NB4 (cell line): ENCODE data around the gene DMBX1.

ENCODE experiments used
- DNase-seq: peaks from one replicate; pipeline ENCODE4 v3.0.0; 2010; ENCODE audit warnings: low read depth
- H3K4me3 ChIP-seq: one replicate; pipeline ENCODE4 v1.5.1; 2011; ENCODE audit warnings: mild to moderate bottlenecking, low read depth, low read length, moderate library complexity
- MYC ChIP-seq: IDR thresholded peaks from 2 replicates; pipeline ENCODE4 v1.6.1; 2011; ENCODE audit warnings: low read depth, low read length
- POLR2A ChIP-seq: IDR thresholded peaks from 2 replicates; pipeline ENCODE4 v1.6.1; 2011; ENCODE audit warnings: mild to moderate bottlenecking; ENCODE audit not compliant: insufficient read length; ENCODE audit errors: extremely low read depth
- TF ChIP-seq, protein P1 (sequence below): IDR thresholded peaks from 2 replicates; pipeline ENCODE4 v1.6.1; 2011; ENCODE audit warnings: low read depth, low read length
- TF ChIP-seq, protein P2 (sequence below): IDR thresholded peaks from one replicate; pipeline ENCODE4 v1.5.1; 2012; ENCODE audit warnings: low read depth, low read length

DMBX1 gene

DNA sequence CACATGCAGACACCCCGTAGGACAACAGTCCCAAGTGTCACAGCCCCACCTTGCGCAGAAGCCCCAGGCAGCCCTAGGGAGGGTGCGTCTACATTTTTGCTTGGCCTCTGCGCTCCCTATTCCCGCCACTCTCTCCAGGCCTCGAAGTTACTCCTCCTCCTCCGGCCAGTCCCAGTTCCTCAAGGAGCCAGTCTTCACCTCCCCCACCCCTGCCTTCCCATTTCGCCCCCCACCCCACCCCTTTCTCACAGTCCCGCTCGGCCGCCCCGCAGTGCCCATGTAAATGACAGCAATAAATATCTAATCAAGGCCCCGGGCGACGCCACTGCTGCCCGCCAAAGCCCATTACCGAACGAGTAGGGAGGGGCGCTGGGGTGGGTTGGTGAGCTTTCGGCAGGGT, 3.2 kb downstream of the DMBX1 start:
- H3K4me3 ChIP-seq = no peak overlapping the region
- no peak for DNase-seq
- TF ChIP-seq, protein P1, sequence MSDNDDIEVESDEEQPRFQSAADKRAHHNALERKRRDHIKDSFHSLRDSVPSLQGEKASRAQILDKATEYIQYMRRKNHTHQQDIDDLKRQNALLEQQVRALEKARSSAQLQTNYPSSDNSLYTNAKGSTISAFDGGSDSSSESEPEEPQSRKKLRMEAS = no peak
- TF ChIP-seq MYC = no peak
- no peak for TF ChIP-seq POLR2A
- TF ChIP-seq, protein P2, sequence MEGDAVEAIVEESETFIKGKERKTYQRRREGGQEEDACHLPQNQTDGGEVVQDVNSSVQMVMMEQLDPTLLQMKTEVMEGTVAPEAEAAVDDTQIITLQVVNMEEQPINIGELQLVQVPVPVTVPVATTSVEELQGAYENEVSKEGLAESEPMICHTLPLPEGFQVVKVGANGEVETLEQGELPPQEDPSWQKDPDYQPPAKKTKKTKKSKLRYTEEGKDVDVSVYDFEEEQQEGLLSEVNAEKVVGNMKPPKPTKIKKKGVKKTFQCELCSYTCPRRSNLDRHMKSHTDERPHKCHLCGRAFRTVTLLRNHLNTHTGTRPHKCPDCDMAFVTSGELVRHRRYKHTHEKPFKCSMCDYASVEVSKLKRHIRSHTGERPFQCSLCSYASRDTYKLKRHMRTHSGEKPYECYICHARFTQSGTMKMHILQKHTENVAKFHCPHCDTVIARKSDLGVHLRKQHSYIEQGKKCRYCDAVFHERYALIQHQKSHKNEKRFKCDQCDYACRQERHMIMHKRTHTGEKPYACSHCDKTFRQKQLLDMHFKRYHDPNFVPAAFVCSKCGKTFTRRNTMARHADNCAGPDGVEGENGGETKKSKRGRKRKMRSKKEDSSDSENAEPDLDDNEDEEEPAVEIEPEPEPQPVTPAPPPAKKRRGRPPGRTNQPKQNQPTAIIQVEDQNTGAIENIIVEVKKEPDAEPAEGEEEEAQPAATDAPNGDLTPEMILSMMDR = no peak

DNA sequence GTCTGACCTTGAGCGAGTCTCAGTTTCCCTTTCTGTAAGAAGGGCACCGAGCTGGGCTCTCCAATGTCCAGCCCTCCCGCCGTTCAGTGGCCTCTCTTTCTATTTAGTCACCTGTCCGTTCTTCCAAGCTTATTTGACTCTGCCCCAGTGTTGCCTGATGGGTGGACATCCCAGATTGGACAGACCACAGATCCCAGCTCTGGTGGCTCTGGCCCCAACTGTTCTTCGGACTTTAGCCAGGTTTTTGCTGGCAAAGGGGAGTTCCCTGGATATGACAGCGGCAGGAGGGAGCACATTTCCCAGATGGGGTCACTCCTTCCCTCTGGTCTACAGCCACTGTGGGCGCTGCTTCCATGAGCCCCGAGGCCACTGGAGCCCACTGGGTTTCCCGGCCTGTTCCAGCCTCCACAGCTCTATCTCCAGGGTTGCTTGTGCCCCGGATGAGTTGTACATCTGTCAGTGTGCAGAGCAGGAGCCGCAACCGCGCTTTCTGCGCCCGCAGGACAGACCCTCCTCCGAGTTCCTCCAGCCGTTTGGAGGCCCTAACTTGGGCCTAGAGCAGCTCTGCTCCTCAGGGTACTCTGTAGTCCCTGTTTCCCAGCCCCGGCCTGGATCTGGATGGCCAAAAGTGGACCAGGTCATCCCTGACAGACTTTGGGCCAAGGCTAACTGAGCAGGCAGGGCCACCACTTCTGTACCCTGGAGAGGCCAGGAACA, 3.8 kb downstream of the DMBX1 start:
- H3K4me3 ChIP-seq = no peak overlapping the region
- TF ChIP-seq, protein P1 = no peak
- no peak for TF ChIP-seq POLR2A
- TF ChIP-seq, protein P2 = no peak
- TF ChIP-seq MYC = no peak
- DNase-seq = no peak

DNA sequence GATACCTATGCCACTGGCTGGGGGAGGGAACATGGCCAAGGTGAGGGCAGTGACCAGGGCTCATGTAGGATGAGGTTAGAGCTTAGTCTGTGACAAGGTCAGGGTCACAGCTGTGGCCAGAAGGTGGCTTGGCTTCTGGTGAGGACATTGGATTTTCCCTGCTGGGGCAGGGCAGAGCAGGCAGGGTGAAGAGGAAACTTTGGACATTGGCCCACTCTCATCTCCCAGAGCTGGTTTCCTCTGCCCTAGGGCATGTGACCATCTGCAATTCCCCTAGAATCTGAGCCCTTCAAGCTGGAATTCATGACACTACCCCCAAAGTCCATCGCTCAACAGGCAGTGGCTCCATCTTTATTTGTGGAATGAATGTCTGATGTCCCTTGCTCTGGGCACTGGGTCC, 5.3 kb downstream of the DMBX1 start:
- no peak for DNase-seq
- TF ChIP-seq, protein P1 = no peak
- H3K4me3 ChIP-seq = no peak overlapping the region

DNA sequence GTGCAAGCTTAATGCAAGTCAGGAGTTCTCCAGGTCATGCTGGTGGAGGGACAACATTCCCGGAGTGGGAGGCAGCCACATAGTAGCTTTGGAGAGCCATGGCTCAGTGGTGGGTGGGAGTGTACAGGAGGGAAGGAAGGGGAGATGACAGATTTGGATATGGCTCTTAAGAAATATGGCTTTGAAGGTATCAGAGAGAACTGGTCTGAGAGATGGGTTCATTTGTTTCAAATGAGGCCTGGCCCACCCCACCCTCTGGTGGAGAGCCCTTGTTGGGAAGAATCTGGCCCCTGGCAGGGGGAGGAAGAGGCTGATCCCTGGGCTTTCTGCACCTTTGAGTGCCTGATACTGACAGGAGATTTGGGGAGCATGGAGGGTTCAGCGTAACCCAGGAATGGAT, 6.1 kb downstream of the DMBX1 start:
- H3K4me3 ChIP-seq = no peak overlapping the region
- DNase-seq = no peak
- TF ChIP-seq MYC (no peak), POLR2A (no peak)
- TF ChIP-seq, protein P1 = no peak
- TF ChIP-seq, protein P2 = no peak

DNA sequence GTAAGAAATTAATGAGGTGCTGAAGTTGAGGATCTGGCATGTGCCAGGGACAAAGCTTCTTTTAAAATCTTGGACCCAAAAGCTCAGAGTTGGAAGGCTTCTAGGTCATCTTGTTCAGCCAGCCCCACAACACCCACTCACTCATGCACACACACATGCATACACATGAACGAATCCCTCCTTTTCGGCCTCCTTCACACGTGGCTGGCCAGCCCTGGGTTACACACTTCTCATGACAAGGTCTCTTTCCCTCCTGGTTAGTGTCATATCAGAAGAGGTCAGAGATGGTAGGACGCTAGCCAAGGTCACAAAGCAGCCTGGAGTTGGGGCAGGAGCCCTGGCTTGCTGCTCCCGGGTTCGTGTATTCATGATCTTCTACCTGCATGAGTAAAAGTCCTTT, 6.9 kb downstream of the DMBX1 start:
- no peak for DNase-seq
- no peak for TF ChIP-seq MYC
- TF ChIP-seq, protein P2 = no peak
- TF ChIP-seq, protein P1 = no peak
- TF ChIP-seq POLR2A = no peak

DNA sequence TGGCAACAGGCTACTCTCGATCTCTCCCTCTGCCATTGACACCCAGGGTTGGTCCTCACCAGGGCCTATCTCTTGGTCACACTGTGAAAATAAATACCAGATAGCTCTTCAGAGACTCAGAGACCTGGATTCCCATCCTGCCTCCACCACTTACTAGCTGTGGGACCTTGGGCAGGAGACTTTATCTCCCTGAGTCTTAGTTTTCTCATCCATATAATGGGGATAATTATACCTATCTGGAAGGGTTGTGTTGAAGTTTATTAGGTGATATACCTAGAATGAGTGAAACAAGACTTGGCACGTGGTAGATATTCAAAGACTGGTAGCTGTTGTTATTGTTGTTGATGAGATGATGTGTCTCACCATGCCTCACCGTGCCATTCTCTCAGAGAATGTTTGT, 7.4 kb downstream of the DMBX1 start:
- no peak for DNase-seq
- TF ChIP-seq, protein P1 = no peak
- no peak for TF ChIP-seq MYC
- no peak for TF ChIP-seq POLR2A
- TF ChIP-seq, protein P2 = no peak
- H3K4me3 ChIP-seq = no peak overlapping the region

More for the DNA sequence above, 6.9 kb downstream of the DMBX1 start:
- no peak overlapping the region for H3K4me3 ChIP-seq
